Measurements from ENCODE around the gene PLCD3. TPM values are rescaled to one million over a fixed set of nuclear protein-coding genes. Genes with fewer than 3 reads are reported as not detected.

The PLCD3 gene
- total and polyA plus RNA-seq, 9 of the 15 experiments (the other 6 are each of a cell fraction or from before 2014, with no cell fraction given) = 0.20 to 22.6 (median 7.5) TPM

- TF ChIP-seq ZNF398 (CRISPR knock-in tag; IDR thresholded peaks at IDR 0.05) (no peak), PRDM10 (IDR thresholded peaks at IDR 0.05; ENCODE audit: partially characterized antibody) (no peak), ZNF584 (CRISPR knock-in tag; IDR thresholded peaks at IDR 0.05; ENCODE audit: low read depth) (peak; percentile 60; the same call in 1 of the 2 replicates), NR1H2 (CRISPR knock-in tag; IDR thresholded peaks at IDR 0.05) (no peak), ZNF717 (CRISPR knock-in tag; IDR thresholded peaks at IDR 0.05) (no peak), HNRNPH1 (optimal IDR thresholded peaks at IDR 0.05; ENCODE audit: low read depth, low read length) (no peak), IFI16 (CRISPR knock-in tag; IDR thresholded peaks at IDR 0.05) (no peak), ARID4B (CRISPR knock-in tag; IDR thresholded peaks at IDR 0.05) (no peak), CBX5 (IDR thresholded peaks at IDR 0.05; ENCODE audit: borderline replicate concordance, low read depth) (no peak), ZFP1 (CRISPR knock-in tag; IDR thresholded peaks at IDR 0.05) (no peak), ETV5 (CRISPR knock-in tag; IDR thresholded peaks at IDR 0.05; ENCODE audit: low read depth) (no peak), HMG20B (CRISPR knock-in tag; IDR thresholded peaks at IDR 0.05) (no peak), TSC22D4 (tag; IDR thresholded peaks at IDR 0.05) (no peak), ZNF668 (CRISPR knock-in tag; IDR thresholded peaks at IDR 0.05) (0 out of 2 replicates have a peak, but pooled peaks have one; percentile 40)
These were observed 14.7 kb upstream of the PLCD3 start (continued) for GRCh38 chr17:45146890-45147580.

Measured in K562 (cell line).